Sigmoid colon (tissue), 7 donors: ENCODE measurements around the gene BZW1. TPM values are rescaled to one million over a fixed set of nuclear protein-coding genes. Genes with fewer than 3 reads are reported as not detected.

Source experiments
- DNase-seq: peaks from one replicate; pipeline ENCODE4 v3.0.0-alpha.2; 2019
- H3K27ac ChIP-seq, 4 donors: fragments of 200-600 bp; sonication (generic); one replicate each; pipeline ENCODE4 v1.5.1; 2016 to 2019; ENCODE audit warnings: mild to moderate bottlenecking in 1 of 4
- H3K27me3 ChIP-seq, 3 donors: fragments of 200-600 bp; sonication (generic); one replicate each; pipeline ENCODE4 v1.5.1; 2019; ENCODE audit warnings: mild to moderate bottlenecking in 1 of 3
- H3K36me3 ChIP-seq, 4 donors: fragments of 200-600 bp; sonication (generic); one replicate each; pipeline ENCODE4 v1.5.1; 2016 to 2019
- H3K4me1 ChIP-seq, 4 donors: fragments of 200-600 bp; sonication (generic); one replicate each; pipeline ENCODE4 v1.5.1; 2017 to 2019
- H3K4me3 ChIP-seq, 4 donors: fragments of 200-600 bp; sonication (generic); one replicate each; pipeline ENCODE4 v1.5.1; 2017 to 2019; ENCODE audit warnings: mild to moderate bottlenecking in 2 of 4, moderate library complexity in 1 of 4
- H3K9me3 ChIP-seq, 4 donors: fragments of 200-600 bp in 3 of 4; sonication (generic) in 3 of 4; one replicate each; pipeline versions ENCODE4 v1.5.1 to v1.6.1; 2013 to 2019
- EP300 ChIP-seq, 4 donors: sonication (generic); formaldehyde crosslinking; IDR thresholded peaks; one replicate each; pipeline ENCODE4 v1.6.1; 2017; ENCODE audit warnings: antibody characterized with exemption in 4 of 4
- POLR2A ChIP-seq, 2 donors: fragments of 450-650 bp; IDR thresholded peaks; one replicate each; pipeline ENCODE4 v1.6.1; 2016; ENCODE audit warnings: antibody characterized with exemption in 2 of 2, mild to moderate bottlenecking in 2 of 2, moderate library complexity in 2 of 2
- POLR2AphosphoS5 ChIP-seq, 4 donors: sonication (generic); formaldehyde crosslinking; IDR thresholded peaks; one replicate each; pipeline ENCODE4 v1.6.1; 2017; ENCODE audit warnings: antibody characterized with exemption in 4 of 4
- WGBS, 2 donors: extraction: QIAGEN DNeasy Blood & Tissue Kit; methylation state at CpG; one replicate each; pipeline ENCODE4 v1.1.7; 2013; 5-methylcytosine and 5-hydroxymethylcytosine counted together
- intact Hi-C: fragments of 100-400 bp; cut with DNase I; formaldehyde crosslinking; loops from one replicate; pipeline ENCODE4 v1.15.1; 2023
- polyA plus RNA-seq, 3 donors: library from polyadenylated mRNA; stranded (reverse); fragments of 200-250 nt; gene quantifications; one replicate each; pipeline ENCODE4 v1.2.3, GENCODE V29; 2013
- total RNA-seq, 4 donors: library from RNA; depleted of rRNA; stranded (reverse); fragments of >200 nt; gene quantifications; one replicate each; pipeline ENCODE4 v1.1.0, GENCODE V29; 2016
- TF ChIP-seq, protein P1 (sequence below), 4 experiments: fragments of 450-650 bp in 3 of 4; fragments of 200-600 bp in 1 of 4; IDR thresholded peaks; one replicate each; pipeline ENCODE4 v1.5.1; 2016 to 2019; ENCODE audit warnings: antibody characterized with exemption in 4 of 4, mild to moderate bottlenecking in 3 of 4, moderate library complexity in 2 of 4
- donor health status: healthy with polysubstance abuse.
- donor health status: Bipolar disorder and iron deficiency.
- donor health status: healthy.

BZW1 gene
- total RNA-seq = 100 to 1,000 TPM in 2 of 4 donors, 10 to 100 TPM in 2; 77.9 to 119 (median 100) TPM
- 100 to 1,000 TPM in 2 of 3 donors, 10 to 100 TPM in 1; 82.9 to 158 (median 111) TPM for polyA plus RNA-seq

- Histone ChIP-seq H3K27me3 (no peaks in the 10 kb centered on the region), H3K4me1 (peaks cover 0 to 38% (median 35%) of the 10 kb centered on the region in 4 donors), H3K4me3 (peak within 1 kb of the TSS; percentile 76 to 99 (median 98)), H3K9me3 (no peaks in the 10 kb centered on the region), H3K36me3 (peaks cover 0 to 32% (median 17%) of the 10 kb centered on the region in 4 donors), H3K27ac (peak within 1 kb of the TSS; percentile 99 to 100 (median 100))
- peak; percentile 99 for DNase-seq
- intact Hi-C loops = loop anchor here (1.0 to 5.0 kb wide), 4 partner anchors 50 to 284 kb away; partner anchors contain the start of genes HYCC2, NDUFB3 and SGO2
- 0 to 1% methylated on average over 75 of the region's 75 CpGs for WGBS, 2 donors
- TF ChIP-seq POLR2AphosphoS5 (IDR thresholded peaks at IDR 0.05) = peak; percentile 97 to 99 (median 98)
- peak; percentile 94 to 96 for TF ChIP-seq POLR2A (IDR thresholded peaks at IDR 0.05)
- no peak for TF ChIP-seq EP300 (IDR thresholded peaks at IDR 0.05)
- TF ChIP-seq, protein P1, sequence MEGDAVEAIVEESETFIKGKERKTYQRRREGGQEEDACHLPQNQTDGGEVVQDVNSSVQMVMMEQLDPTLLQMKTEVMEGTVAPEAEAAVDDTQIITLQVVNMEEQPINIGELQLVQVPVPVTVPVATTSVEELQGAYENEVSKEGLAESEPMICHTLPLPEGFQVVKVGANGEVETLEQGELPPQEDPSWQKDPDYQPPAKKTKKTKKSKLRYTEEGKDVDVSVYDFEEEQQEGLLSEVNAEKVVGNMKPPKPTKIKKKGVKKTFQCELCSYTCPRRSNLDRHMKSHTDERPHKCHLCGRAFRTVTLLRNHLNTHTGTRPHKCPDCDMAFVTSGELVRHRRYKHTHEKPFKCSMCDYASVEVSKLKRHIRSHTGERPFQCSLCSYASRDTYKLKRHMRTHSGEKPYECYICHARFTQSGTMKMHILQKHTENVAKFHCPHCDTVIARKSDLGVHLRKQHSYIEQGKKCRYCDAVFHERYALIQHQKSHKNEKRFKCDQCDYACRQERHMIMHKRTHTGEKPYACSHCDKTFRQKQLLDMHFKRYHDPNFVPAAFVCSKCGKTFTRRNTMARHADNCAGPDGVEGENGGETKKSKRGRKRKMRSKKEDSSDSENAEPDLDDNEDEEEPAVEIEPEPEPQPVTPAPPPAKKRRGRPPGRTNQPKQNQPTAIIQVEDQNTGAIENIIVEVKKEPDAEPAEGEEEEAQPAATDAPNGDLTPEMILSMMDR (IDR thresholded peaks at IDR 0.05) = no peak
Measured at GRCh38 chr2:200811333-200812121, at the start of gene BZW1. BZW1 (plus strand) TSS chr2:200811910; CDS start chr2:200813218, 1,308 bp downstream.

GRCh38 chr2:200762127-200762526, 49.6 kb upstream of the BZW1 start:
- intact Hi-C loops = no loop called here
- Histone ChIP-seq H3K9me3 (no peaks in the 10 kb centered on the region), H3K4me3 (no peak overlapping the region), H3K27me3 (no peaks in the 10 kb centered on the region), H3K4me1 (no peaks in the 10 kb centered on the region), H3K36me3 (no peaks in the 10 kb centered on the region), H3K27ac (no peak overlapping the region)
- 89 to 92% methylated on average over 4 of the region's 4 CpGs for WGBS, 2 donors
- no peak for TF ChIP-seq POLR2AphosphoS5 (IDR thresholded peaks at IDR 0.05)
- TF ChIP-seq POLR2A (IDR thresholded peaks at IDR 0.05) = no peak
- TF ChIP-seq, protein P1 (IDR thresholded peaks at IDR 0.05) = no peak
- TF ChIP-seq EP300 (IDR thresholded peaks at IDR 0.05) = no peak
- no peak for DNase-seq

- no peaks in the 10 kb centered on the region for H3K27me3 ChIP-seq
- H3K9me3 ChIP-seq = no peaks in the 10 kb centered on the region
- intact Hi-C loops = no loop called here
- H3K27ac ChIP-seq = no peak overlapping the region
- no peaks in the 10 kb centered on the region for H3K4me1 ChIP-seq
- H3K4me3 ChIP-seq = no peak overlapping the region
- 60 to 84% methylated on average over 4 of the region's 4 CpGs for WGBS, 2 donors
- no peaks in the 10 kb centered on the region for H3K36me3 ChIP-seq
- no peak for TF ChIP-seq EP300 (IDR thresholded peaks at IDR 0.05)
- TF ChIP-seq, protein P1 (IDR thresholded peaks at IDR 0.05) = no peak
- TF ChIP-seq POLR2A (IDR thresholded peaks at IDR 0.05) = no peak
- TF ChIP-seq POLR2AphosphoS5 (IDR thresholded peaks at IDR 0.05) = no peak
- DNase-seq = no peak
Measured at GRCh38 chr2:200763422-200763821, 48.3 kb upstream of the BZW1 start.

DNA sequence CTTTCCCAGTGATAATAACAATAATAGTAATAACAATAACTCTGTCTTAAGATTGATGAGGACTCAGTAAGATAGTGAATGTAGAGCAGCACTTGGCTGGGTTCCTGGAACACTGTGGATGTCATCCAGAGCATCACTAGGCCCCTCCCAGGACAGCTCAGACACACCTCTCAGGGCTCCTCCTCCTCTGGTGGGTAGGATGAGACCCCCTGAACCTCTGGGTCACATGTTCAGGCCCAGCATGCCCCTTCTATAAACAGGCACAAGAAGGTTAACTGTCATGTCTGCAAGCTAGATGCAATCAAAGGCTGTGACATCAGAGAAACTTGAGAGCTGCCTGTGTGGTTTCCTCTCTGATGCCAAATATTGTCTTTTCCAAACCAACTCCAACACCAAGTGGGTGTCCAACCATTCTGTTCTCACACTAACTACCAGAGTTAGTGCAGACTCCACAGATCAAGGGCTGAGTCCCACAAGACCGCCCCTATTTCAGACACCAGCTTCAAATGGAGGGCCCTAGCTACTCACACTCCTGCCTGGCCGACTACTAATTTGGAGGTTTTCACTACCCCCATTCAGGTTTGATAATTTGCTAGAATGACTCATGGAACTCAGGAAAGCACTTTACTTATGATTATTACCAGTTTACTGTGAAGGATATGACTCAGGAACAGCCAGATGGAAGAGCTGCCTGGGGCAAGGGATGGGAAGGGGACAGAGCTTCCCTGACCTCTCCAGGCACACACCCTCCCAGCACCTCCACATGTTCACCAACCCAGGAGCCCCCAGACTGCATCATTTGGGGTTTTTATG, 46.4 kb upstream of the BZW1 start:
- Histone ChIP-seq H3K27me3 (no peaks in the 10 kb centered on the region), H3K4me3 (no peak overlapping the region), H3K4me1 (no peaks in the 10 kb centered on the region), H3K27ac (no peak overlapping the region), H3K9me3 (no peaks in the 10 kb centered on the region), H3K36me3 (no peaks in the 10 kb centered on the region)
- TF ChIP-seq POLR2AphosphoS5 (IDR thresholded peaks at IDR 0.05) (peak in 1 of 4 donors; percentile 6), POLR2A (IDR thresholded peaks at IDR 0.05) (no peak), EP300 (IDR thresholded peaks at IDR 0.05) (no peak)
- TF ChIP-seq, protein P1 (IDR thresholded peaks at IDR 0.05) = no peak
- intact Hi-C loops = no loop called here
- DNase-seq = no peak
- WGBS, 2 donors = 59 to 73% methylated on average over 2 of the region's 2 CpGs
